CD4-positive, CD25-positive, alpha-beta regulatory T cell (primary cell): ENCODE data around the gene ZMYM4. TPM values are rescaled to one million over a fixed set of nuclear protein-coding genes. Genes with fewer than 3 reads are reported as not detected.

Experiments
- ATAC-seq, 2 donors: fragments of 150-1000 bp; cut with Tn5 transposase; one replicate each; pipeline ENCODE4 v1.10.0; 2021; ENCODE audit warnings: low read depth in 2 of 2, moderate number of reproducible peaks in 2 of 2, moderate library complexity in 1 of 2
- DNase-seq, 3 donors: peaks; one replicate each; pipeline versions ENCODE4 v3.0.0 to v3.0.0-alpha.2; 2012 to 2022; ENCODE audit warnings: mixed read lengths in 1 of 3
- H3K27ac ChIP-seq: one replicate; pipeline ENCODE4 v1.7.0; 2013; ENCODE audit warnings: mild to moderate bottlenecking, low read length; ENCODE audit not compliant: insufficient read depth, poor library complexity, severe bottlenecking
- H3K27me3 ChIP-seq: one replicate; pipeline ENCODE4 v1.7.0; 2013; ENCODE audit warnings: low read length; ENCODE audit not compliant: control insufficient read depth, insufficient read depth
- H3K36me3 ChIP-seq: one replicate; pipeline ENCODE4 v1.7.0; 2013; ENCODE audit warnings: mild to moderate bottlenecking, low read length, moderate library complexity; ENCODE audit not compliant: control insufficient read depth, insufficient read depth
- H3K4me1 ChIP-seq: 2 replicates; pipeline ENCODE4 v1.7.0; 2013; ENCODE audit warnings: mild to moderate bottlenecking, low read length; ENCODE audit not compliant: insufficient read depth, control insufficient read depth, poor library complexity, severe bottlenecking
- H3K4me3 ChIP-seq: one replicate; pipeline ENCODE4 v1.7.0; 2013; ENCODE audit warnings: low read depth, mild to moderate bottlenecking, low read length, moderate library complexity
- H3K9me3 ChIP-seq, 2 experiments: 1 replicate in 1 of 2; 2 replicates in 1 of 2; pipeline ENCODE4 v1.7.0; 2013; ENCODE audit warnings: low read length in 2 of 2, mild to moderate bottlenecking in 1 of 2, moderate library complexity in 1 of 2; ENCODE audit not compliant: control insufficient read depth in 2 of 2
- H3K27ac Mint-ChIP-seq, 3 donors: one replicate each; pipeline ENCODE4 v1.8.0; 2020 to 2022; ENCODE audit warnings: mild to moderate bottlenecking in 3 of 3, mixed read lengths in 3 of 3, moderate library complexity in 2 of 3
- H3K27me3 Mint-ChIP-seq: one replicate; pipeline ENCODE4 v1.8.0; 2022; ENCODE audit warnings: mild to moderate bottlenecking, mixed read lengths
- H3K36me3 Mint-ChIP-seq: one replicate; pipeline ENCODE4 v1.8.0; 2020; ENCODE audit warnings: mixed read lengths
- H3K4me1 Mint-ChIP-seq, 4 donors: one replicate each; pipeline ENCODE4 v1.8.0; 2020 to 2022; ENCODE audit warnings: mixed read lengths in 4 of 4, mild to moderate bottlenecking in 1 of 4
- H3K4me3 Mint-ChIP-seq, 4 donors: one replicate each; pipeline ENCODE4 v1.8.0; 2020 to 2022; ENCODE audit warnings: mild to moderate bottlenecking in 4 of 4, mixed read lengths in 4 of 4, moderate library complexity in 3 of 4
- H3K9me3 Mint-ChIP-seq, 7 donors: one replicate each; pipeline ENCODE4 v1.8.0; 2020 to 2022; ENCODE audit warnings: mixed read lengths in 7 of 7, mild to moderate bottlenecking in 3 of 7, moderate library complexity in 2 of 7
- polyA plus RNA-seq, 4 donors: library from polyadenylated mRNA; unstranded; fragments of 300-500 nt; fragmentation: Illumina TruSeq; gene quantifications; one replicate each; pipeline ENCODE4 v1.2.3, GENCODE V29; 2021
- total RNA-seq: library from RNA; stranded (reverse); gene quantifications from one replicate; pipeline ENCODE4 v1.2.3, GENCODE V29; 2022

The ZMYM4 gene
- total and polyA plus RNA-seq, 5 donors from 2014 or later, result 21.6 to 31.3 (median 26.8) TPM

GRCh38 chr1:35288761-35289160 lies 20.3 kb downstream of the ZMYM4 start:
- ATAC-seq, result no peak
- Mint-ChIP-seq H3K4me3 (no peak overlapping the region), H3K27ac (peak overlapping the region in 1 of 3 donors; percentile 5), H3K9me3 (no peaks in the 10 kb centered on the region), H3K36me3 (peaks cover 11% of the 10 kb centered on the region), H3K27me3 (no peaks in the 10 kb centered on the region), H3K4me1 (peaks cover 18 to 42% (median 30%) of the 10 kb centered on the region in 4 donors)
- no peaks in the 10 kb centered on the region for H3K36me3 ChIP-seq
- no peak for DNase-seq
- peaks cover 10% of the 10 kb centered on the region for H3K4me1 ChIP-seq
- no peak overlapping the region for H3K4me3 ChIP-seq
- no peaks in the 10 kb centered on the region for H3K27me3 ChIP-seq
- H3K9me3 ChIP-seq, result no peaks in the 10 kb centered on the region
- H3K27ac ChIP-seq, result no peak overlapping the region

GRCh38 chr1:35290452-35290851 lies 21.9 kb downstream of the ZMYM4 start:
- H3K27ac Mint-ChIP-seq, result peak overlapping the region in 1 of 3 donors; percentile 37
- Histone ChIP-seq H3K27ac (no peak overlapping the region), H3K9me3 (no peaks in the 10 kb centered on the region), H3K36me3 (no peaks in the 10 kb centered on the region), H3K27me3 (no peaks in the 10 kb centered on the region), H3K4me1 (peaks cover 10% of the 10 kb centered on the region), H3K4me3 (no peak overlapping the region)
- H3K4me3 Mint-ChIP-seq, result no peak overlapping the region
- DNase-seq (no peak), ATAC-seq (no peak)
- H3K27me3 Mint-ChIP-seq, result no peaks in the 10 kb centered on the region
- H3K4me1 Mint-ChIP-seq, result peaks cover 18 to 29% (median 21%) of the 10 kb centered on the region in 4 donors
- H3K9me3 Mint-ChIP-seq, result no peaks in the 10 kb centered on the region
- H3K36me3 Mint-ChIP-seq, result peaks cover 8% of the 10 kb centered on the region

GRCh38 chr1:35294809-35295208 lies 26.3 kb downstream of the ZMYM4 start:
- Histone ChIP-seq H3K27ac (no peak overlapping the region), H3K9me3 (no peaks in the 10 kb centered on the region), H3K4me3 (no peak overlapping the region), H3K4me1 (no peaks in the 10 kb centered on the region), H3K27me3 (no peaks in the 10 kb centered on the region), H3K36me3 (no peaks in the 10 kb centered on the region)
- no peak for ATAC-seq
- no peak overlapping the region for H3K27ac Mint-ChIP-seq
- H3K4me1 Mint-ChIP-seq, result peaks cover 0 to 12% (median 5%) of the 10 kb centered on the region in 4 donors
- no peak for DNase-seq
- H3K27me3 Mint-ChIP-seq, result no peaks in the 10 kb centered on the region
- H3K9me3 Mint-ChIP-seq, result no peaks in the 10 kb centered on the region
- H3K36me3 Mint-ChIP-seq, result peaks cover 11% of the 10 kb centered on the region
- no peak overlapping the region for H3K4me3 Mint-ChIP-seq

- Histone ChIP-seq H3K27ac (no peak overlapping the region), H3K27me3 (no peaks in the 10 kb centered on the region), H3K9me3 (no peaks in the 10 kb centered on the region)
Observed at GRCh38 chr1:35297886-35298285, 29.4 kb downstream of the ZMYM4 start.

GRCh38 chr1:35298464-35298863 lies 30.0 kb downstream of the ZMYM4 start:
- Histone ChIP-seq H3K4me3 (no peak overlapping the region), H3K27ac (no peak overlapping the region), H3K36me3 (no peaks in the 10 kb centered on the region), H3K27me3 (no peaks in the 10 kb centered on the region), H3K4me1 (no peaks in the 10 kb centered on the region), H3K9me3 (no peaks in the 10 kb centered on the region)
- no peaks in the 10 kb centered on the region for H3K9me3 Mint-ChIP-seq
- H3K27ac Mint-ChIP-seq, result peak overlapping the region in 2 of 3 donors; percentile 27 to 62
- H3K36me3 Mint-ChIP-seq, result peaks cover 16% of the 10 kb centered on the region
- peak in 1 of 2 donors; percentile 68 for ATAC-seq
- peak in 2 of 3 donors; percentile 50 to 58 for DNase-seq
- H3K4me3 Mint-ChIP-seq, result no peak overlapping the region
- H3K4me1 Mint-ChIP-seq, result peaks cover 0 to 10% (median 7%) of the 10 kb centered on the region in 4 donors
- no peaks in the 10 kb centered on the region for H3K27me3 Mint-ChIP-seq

More at GRCh38 chr1:35297886-35298285, 29.4 kb downstream of the ZMYM4 start:
- Mint-ChIP-seq H3K27ac (no peak overlapping the region), H3K36me3 (peaks cover 18% of the 10 kb centered on the region), H3K4me1 (peaks cover 0 to 10% (median 7%) of the 10 kb centered on the region in 4 donors), H3K4me3 (no peak overlapping the region), H3K9me3 (no peaks in the 10 kb centered on the region), H3K27me3 (no peaks in the 10 kb centered on the region)
- ATAC-seq (no peak), DNase-seq (no peak)
- no peaks in the 10 kb centered on the region for H3K36me3 ChIP-seq
- no peak overlapping the region for H3K4me3 ChIP-seq
- no peaks in the 10 kb centered on the region for H3K4me1 ChIP-seq

GRCh38 chr1:35300376-35300775 lies 31.9 kb downstream of the ZMYM4 start:
- Histone ChIP-seq H3K4me1 (no peaks in the 10 kb centered on the region), H3K27me3 (no peaks in the 10 kb centered on the region), H3K36me3 (no peaks in the 10 kb centered on the region), H3K4me3 (no peak overlapping the region), H3K27ac (no peak overlapping the region), H3K9me3 (no peaks in the 10 kb centered on the region)
- Mint-ChIP-seq H3K27me3 (no peaks in the 10 kb centered on the region), H3K4me3 (no peak overlapping the region), H3K9me3 (no peaks in the 10 kb centered on the region), H3K27ac (no peak overlapping the region), H3K36me3 (peaks cover 10% of the 10 kb centered on the region), H3K4me1 (peaks cover 0 to 14% (median 8%) of the 10 kb centered on the region in 4 donors)
- no peak for DNase-seq
- no peak for ATAC-seq

- Mint-ChIP-seq H3K4me1 (peaks cover 0 to 22% (median 15%) of the 10 kb centered on the region in 4 donors), H3K27ac (no peak overlapping the region), H3K36me3 (peaks cover 15% of the 10 kb centered on the region), H3K9me3 (no peaks in the 10 kb centered on the region), H3K4me3 (no peak overlapping the region), H3K27me3 (no peaks in the 10 kb centered on the region)
- Histone ChIP-seq H3K4me1 (no peaks in the 10 kb centered on the region), H3K27me3 (no peaks in the 10 kb centered on the region), H3K36me3 (no peaks in the 10 kb centered on the region), H3K27ac (no peak overlapping the region), H3K4me3 (no peak overlapping the region), H3K9me3 (no peaks in the 10 kb centered on the region)
- DNase-seq, result no peak
- no peak for ATAC-seq
Observed at GRCh38 chr1:35301674-35302392, 33.3 kb downstream of the ZMYM4 start.

- no peak overlapping the region for H3K27ac ChIP-seq
- no peak for ATAC-seq
- no peaks in the 10 kb centered on the region for H3K27me3 ChIP-seq
- H3K4me1 ChIP-seq, result no peaks in the 10 kb centered on the region
- H3K36me3 Mint-ChIP-seq, result peaks cover 7% of the 10 kb centered on the region
- peaks cover 0 to 20% (median 10%) of the 10 kb centered on the region in 4 donors for H3K4me1 Mint-ChIP-seq
- H3K4me3 ChIP-seq, result no peak overlapping the region
- H3K27ac Mint-ChIP-seq, result peak overlapping the region in 1 of 3 donors; percentile 28
- H3K4me3 Mint-ChIP-seq, result no peak overlapping the region
- H3K9me3 Mint-ChIP-seq, result no peaks in the 10 kb centered on the region
- H3K36me3 ChIP-seq, result peaks cover 1% of the 10 kb centered on the region
- no peaks in the 10 kb centered on the region for H3K27me3 Mint-ChIP-seq
- no peak for DNase-seq
- H3K9me3 ChIP-seq, result no peaks in the 10 kb centered on the region
Observed at GRCh38 chr1:35305383-35305782, 36.9 kb downstream of the ZMYM4 start.
